ENCODE results near the gene EDRF1. TPM values are rescaled to one million over a fixed set of nuclear protein-coding genes. Genes with fewer than 3 reads are reported as not detected.
"Not testable (repeated sequence)": the region's sequence is repeated elsewhere in the genome, so short reads cannot be mapped to it uniquely, and the experiment has no call there.

EDRF1 gene
- polyA plus RNA-seq, 1 donor from 2014 or later, result 12.8 TPM

DNA sequence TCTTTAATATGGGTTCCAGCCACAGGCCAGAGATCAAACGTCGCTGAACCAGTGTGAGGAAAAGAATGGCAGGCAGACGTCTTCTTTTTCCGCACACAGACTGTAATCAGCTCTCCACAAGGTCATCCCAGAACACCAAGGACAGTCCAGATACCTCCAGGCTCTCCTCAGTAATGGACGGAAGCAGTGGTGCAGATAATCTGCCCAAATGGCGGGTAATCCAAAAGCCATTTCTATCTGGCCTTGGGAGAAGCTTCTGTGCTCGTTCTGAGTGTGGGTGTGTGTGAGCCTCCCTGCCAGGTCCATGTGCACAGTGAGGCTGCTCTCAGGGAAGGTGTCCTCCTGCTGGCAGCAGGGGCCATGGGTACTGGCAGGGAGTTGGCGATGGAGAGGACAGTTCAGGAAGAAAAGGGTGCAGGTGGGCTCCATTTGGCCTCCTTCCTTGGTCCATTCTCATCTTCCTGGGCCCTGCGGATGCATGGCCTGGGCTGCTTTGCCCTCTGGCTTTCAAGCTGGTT is 21.0 kb upstream of the EDRF1 start:
- H3K4me1 Mint-ChIP-seq, result no peaks in the 10 kb centered on the region
- peak overlapping the region in 1 of 4 donors; percentile 15 for H3K4me3 Mint-ChIP-seq
- H3K9me3 Mint-ChIP-seq, result peaks cover 0 to 5% (median 3%) of the 10 kb centered on the region in 3 donors
- H3K27ac Mint-ChIP-seq, result no peak overlapping the region
- H3K36me3 Mint-ChIP-seq, result no peaks in the 10 kb centered on the region
- H3K27me3 Mint-ChIP-seq, result peaks cover 3% of the 10 kb centered on the region

GRCh38 chr10:125699562-125700143 is 19.9 kb upstream of the EDRF1 start:
- no peaks in the 10 kb centered on the region for H3K4me1 Mint-ChIP-seq
- no peak overlapping the region for H3K4me3 Mint-ChIP-seq
- H3K27me3 Mint-ChIP-seq, result peaks cover 3% of the 10 kb centered on the region
- H3K27ac Mint-ChIP-seq, result no peak overlapping the region
- no peaks in the 10 kb centered on the region for H3K36me3 Mint-ChIP-seq
- peaks cover 0 to 5% (median 3%) of the 10 kb centered on the region in 3 donors for H3K9me3 Mint-ChIP-seq

GRCh38 chr10:125700355-125700911 is 19.1 kb upstream of the EDRF1 start:
- H3K4me3 Mint-ChIP-seq, result no peak overlapping the region
- no peak overlapping the region for H3K27ac Mint-ChIP-seq
- H3K27me3 Mint-ChIP-seq, result peaks cover 3% of the 10 kb centered on the region
- no peaks in the 10 kb centered on the region for H3K4me1 Mint-ChIP-seq
- no peaks in the 10 kb centered on the region for H3K36me3 Mint-ChIP-seq
- H3K9me3 Mint-ChIP-seq, result peaks cover 0 to 5% (median 3%) of the 10 kb centered on the region in 3 donors

GRCh38 chr10:125707541-125708468 is 11.7 kb upstream of the EDRF1 start:
- peaks cover 2% of the 10 kb centered on the region for H3K27me3 Mint-ChIP-seq
- H3K27ac Mint-ChIP-seq, result no peak overlapping the region
- peaks cover 1 to 13% (median 10%) of the 10 kb centered on the region in 3 donors for H3K9me3 Mint-ChIP-seq
- H3K36me3 Mint-ChIP-seq, result no peaks in the 10 kb centered on the region
- no peaks in the 10 kb centered on the region for H3K4me1 Mint-ChIP-seq
- H3K4me3 Mint-ChIP-seq, result no peak overlapping the region

GRCh38 chr10:125708971-125709503 is 10.5 kb upstream of the EDRF1 start:
- Mint-ChIP-seq H3K9me3 (peaks cover 5 to 18% (median 15%) of the 10 kb centered on the region in 3 donors), H3K27me3 (peaks cover 2% of the 10 kb centered on the region), H3K4me3 (no peak overlapping the region), H3K4me1 (no peaks in the 10 kb centered on the region), H3K27ac (no peak overlapping the region), H3K36me3 (no peaks in the 10 kb centered on the region)

- Mint-ChIP-seq H3K4me3 (no peak overlapping the region), H3K27me3 (peaks cover 2% of the 10 kb centered on the region), H3K27ac (no peak overlapping the region), H3K9me3 (peaks cover 7 to 18% (median 16%) of the 10 kb centered on the region in 3 donors), H3K4me1 (no peaks in the 10 kb centered on the region), H3K36me3 (no peaks in the 10 kb centered on the region)
These were observed 9.7 kb upstream of the EDRF1 start for GRCh38 chr10:125709553-125710474.

- H3K4me1 Mint-ChIP-seq, result no peaks in the 10 kb centered on the region
- H3K27me3 Mint-ChIP-seq, result peaks cover 2% of the 10 kb centered on the region
- no peak overlapping the region for H3K4me3 Mint-ChIP-seq
- no peak overlapping the region for H3K27ac Mint-ChIP-seq
- H3K36me3 Mint-ChIP-seq, result no peaks in the 10 kb centered on the region
- H3K9me3 Mint-ChIP-seq, result peaks cover 7 to 18% (median 18%) of the 10 kb centered on the region in 3 donors
These were observed 8.3 kb upstream of the EDRF1 start for GRCh38 chr10:125711110-125711750.

GRCh38 chr10:125714728-125715127 is 4.8 kb upstream of the EDRF1 start:
- H3K4me1 Mint-ChIP-seq, H3K27me3 Mint-ChIP-seq, H3K36me3 Mint-ChIP-seq, H3K27ac Mint-ChIP-seq, H3K4me3 Mint-ChIP-seq: not testable (repeated sequence)
- H3K9me3 Mint-ChIP-seq, result peaks cover 7 to 18% (median 18%) of the 10 kb centered on the region in 3 donors

DNA sequence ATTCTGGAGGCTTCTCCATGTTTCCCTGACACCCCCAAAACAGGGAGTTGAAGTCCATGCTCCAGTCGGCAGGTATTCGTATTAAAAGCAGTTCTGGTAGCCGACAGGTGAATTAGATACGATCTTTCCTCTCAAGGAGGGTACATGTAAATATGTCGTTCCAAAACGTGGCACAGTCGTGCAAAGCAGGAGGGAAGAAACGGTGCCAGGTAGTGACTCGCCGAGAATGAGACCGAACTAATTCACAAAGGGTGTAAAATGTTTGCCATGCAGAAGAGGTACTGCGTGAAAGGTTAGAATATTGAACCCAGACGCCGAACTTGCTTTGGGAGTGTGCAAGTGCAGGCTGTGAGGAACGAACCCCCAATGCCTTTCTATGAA is 483 bp downstream of the EDRF1 start:
- peak overlapping the region; percentile 83 to 98 (median 94) for H3K27ac Mint-ChIP-seq
- H3K4me3 Mint-ChIP-seq, result peak overlapping the region; percentile 95 to 98 (median 98)
- H3K36me3 Mint-ChIP-seq, result peaks cover 4% of the 10 kb centered on the region

GRCh38 chr10:125721035-125721434 is 1.5 kb downstream of the EDRF1 start:
- H3K27me3 Mint-ChIP-seq, result no peaks in the 10 kb centered on the region
- peak overlapping the region; percentile 65 to 98 (median 90) for H3K4me3 Mint-ChIP-seq
- no peaks in the 10 kb centered on the region for H3K9me3 Mint-ChIP-seq
- peaks cover 18 to 24% (median 19%) of the 10 kb centered on the region in 3 donors for H3K4me1 Mint-ChIP-seq
- peak overlapping the region in 2 of 3 donors; percentile 36 to 83 for H3K27ac Mint-ChIP-seq
- H3K36me3 Mint-ChIP-seq, result peaks cover 4% of the 10 kb centered on the region

More for the DNA sequence above, 483 bp downstream of the EDRF1 start:
- peaks cover 0 to 2% (median 0%) of the 10 kb centered on the region in 3 donors for H3K9me3 Mint-ChIP-seq
- H3K27me3 Mint-ChIP-seq, result no peaks in the 10 kb centered on the region
- peaks cover 18 to 24% (median 19%) of the 10 kb centered on the region in 3 donors for H3K4me1 Mint-ChIP-seq

DNA sequence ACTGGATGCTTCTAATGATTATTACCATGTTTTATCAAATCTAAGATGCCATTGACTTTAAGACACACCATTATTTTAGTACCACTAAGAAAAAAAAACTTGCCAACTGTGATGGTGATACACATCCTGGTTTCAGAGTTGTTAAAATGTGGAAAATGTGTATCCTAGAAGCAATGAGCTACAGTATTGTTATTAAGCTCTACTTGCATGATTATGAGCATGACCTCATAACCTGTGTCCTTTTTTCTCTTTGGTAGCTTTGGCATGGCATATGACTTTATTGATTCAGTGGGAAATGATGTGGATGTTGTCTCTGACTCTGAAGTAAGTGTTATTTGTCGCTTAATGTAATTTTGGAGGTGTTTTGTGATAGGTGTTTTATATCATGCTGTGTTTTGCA is 3.3 kb downstream of the EDRF1 start:
- Mint-ChIP-seq H3K36me3 (peaks cover 7% of the 10 kb centered on the region), H3K27ac (no peak overlapping the region)

GRCh38 chr10:125726914-125727313 is 7.4 kb downstream of the EDRF1 start:
- H3K4me1 Mint-ChIP-seq, result peaks cover 4 to 6% (median 5%) of the 10 kb centered on the region in 3 donors
- H3K4me3 Mint-ChIP-seq, result no peak overlapping the region
- H3K27me3 Mint-ChIP-seq, result no peaks in the 10 kb centered on the region
- peaks cover 6% of the 10 kb centered on the region for H3K36me3 Mint-ChIP-seq
- no peak overlapping the region for H3K27ac Mint-ChIP-seq
- no peaks in the 10 kb centered on the region for H3K9me3 Mint-ChIP-seq

More for the DNA sequence above, 3.3 kb downstream of the EDRF1 start:
- Mint-ChIP-seq H3K27me3 (no peaks in the 10 kb centered on the region), H3K9me3 (no peaks in the 10 kb centered on the region), H3K4me1 (peaks cover 19 to 24% (median 22%) of the 10 kb centered on the region in 3 donors), H3K4me3 (peak overlapping the region in 1 of 4 donors; percentile 6)

DNA sequence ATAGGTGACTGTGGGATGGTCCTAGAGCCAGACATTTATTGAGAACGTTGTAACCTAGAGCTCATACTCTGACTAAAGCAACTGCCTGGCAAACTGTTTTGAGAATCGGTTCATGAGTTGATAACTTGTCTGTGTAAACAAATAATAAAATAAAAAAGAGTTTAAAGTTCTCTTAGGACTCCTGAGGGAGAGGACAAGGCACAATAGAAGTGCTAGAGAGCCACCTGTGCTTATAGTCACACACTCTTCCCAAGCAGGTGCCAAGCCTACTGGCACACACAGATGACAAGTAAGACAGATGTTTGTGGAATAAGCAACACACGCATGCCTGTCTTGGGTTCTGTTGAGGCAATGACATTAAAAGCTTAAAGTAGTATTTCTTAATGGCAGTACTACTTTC is 7.9 kb downstream of the EDRF1 start:
- H3K36me3 Mint-ChIP-seq, result peaks cover 10% of the 10 kb centered on the region

More for the DNA sequence above, 7.9 kb downstream of the EDRF1 start:
- peaks cover 1 to 7% (median 5%) of the 10 kb centered on the region in 3 donors for H3K4me1 Mint-ChIP-seq
- peak overlapping the region in 1 of 4 donors; percentile 12 for H3K4me3 Mint-ChIP-seq
- H3K27ac Mint-ChIP-seq, result no peak overlapping the region
- no peaks in the 10 kb centered on the region for H3K27me3 Mint-ChIP-seq
- H3K9me3 Mint-ChIP-seq, result no peaks in the 10 kb centered on the region
